ENCODE results near the gene ARRDC2. TPM values are rescaled to one million over a fixed set of nuclear protein-coding genes. Genes with fewer than 3 reads are reported as not detected.

The ARRDC2 gene
- total and polyA plus RNA-seq, 2 donors from 2014 or later = 20.8 to 68.4 TPM

DNA sequence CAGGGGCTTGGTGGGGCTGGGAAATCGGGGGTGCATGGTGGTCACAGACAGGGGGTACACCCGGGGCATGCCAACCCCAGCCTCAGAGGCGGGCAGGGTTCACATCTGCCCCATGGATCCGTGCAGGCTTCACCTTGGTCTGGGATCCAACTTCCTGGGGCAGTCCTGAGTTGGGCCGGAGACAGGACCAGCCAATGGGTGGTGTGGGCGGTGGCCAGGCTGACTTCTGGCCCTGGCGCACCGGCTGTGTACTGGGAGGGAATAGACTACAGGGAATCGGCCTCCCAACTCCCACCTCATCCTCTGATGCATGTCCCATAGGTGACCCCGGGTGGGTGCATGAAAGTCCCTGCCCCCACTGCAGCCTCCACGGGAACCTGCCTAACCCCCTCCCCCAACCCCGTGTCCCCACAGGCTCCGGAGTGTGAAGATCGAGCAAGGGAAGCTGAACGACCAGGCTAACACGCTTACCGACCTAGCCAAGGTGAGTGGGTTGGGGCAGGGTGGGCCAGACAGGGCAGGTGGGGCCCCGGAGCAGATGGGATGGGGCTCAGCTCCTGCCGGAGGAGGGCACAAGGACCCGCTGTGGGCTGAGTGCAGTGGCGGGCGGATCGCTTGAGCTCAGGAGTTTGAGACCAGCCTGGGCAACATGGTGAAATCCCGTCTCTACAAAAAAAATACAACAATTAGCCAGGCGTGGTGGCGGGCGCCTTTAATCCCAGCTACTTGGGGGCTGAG is 14.7 kb upstream of the ARRDC2 start:
- no peak for DNase-seq
- H3K4me1 ChIP-seq (ENCODE audit: control insufficient read depth in 2 of 3, insufficient read depth in 2 of 3, low read depth in 1 of 3, low read length in 3 of 3) = no peaks in the 10 kb centered on the region
- H3K4me3 ChIP-seq (ENCODE audit: low read length in 3 of 3) = no peak overlapping the region
- H3K9me3 ChIP-seq (ENCODE audit: control insufficient read depth in 2 of 3, insufficient read depth in 1 of 3, low read length in 3 of 3) = no peaks in the 10 kb centered on the region
- TF ChIP-seq CTCF (IDR thresholded peaks at IDR 0.05; ENCODE audit: borderline replicate concordance, extremely low read depth, insufficient read depth) = no peak
- FAIRE-seq = no peak
- H3K36me3 ChIP-seq (ENCODE audit: control insufficient read depth in 2 of 3, insufficient read depth in 3 of 3, low read length in 3 of 3) = no peaks in the 10 kb centered on the region
- H3K9ac ChIP-seq (ENCODE audit: low read length in 3 of 3) = no peak overlapping the region
- H3K27me3 ChIP-seq (ENCODE audit: control insufficient read depth, insufficient read depth, low read length) = no peaks in the 10 kb centered on the region
- H3K27ac ChIP-seq (ENCODE audit: low read depth in 2 of 2, low read length in 2 of 2) = no peak overlapping the region
- intact Hi-C loops (cut with DNase I) = loop anchor here (5.0 kb wide), 1 partner anchor 51 kb away; no protein-coding TSS in a partner anchor

DNA sequence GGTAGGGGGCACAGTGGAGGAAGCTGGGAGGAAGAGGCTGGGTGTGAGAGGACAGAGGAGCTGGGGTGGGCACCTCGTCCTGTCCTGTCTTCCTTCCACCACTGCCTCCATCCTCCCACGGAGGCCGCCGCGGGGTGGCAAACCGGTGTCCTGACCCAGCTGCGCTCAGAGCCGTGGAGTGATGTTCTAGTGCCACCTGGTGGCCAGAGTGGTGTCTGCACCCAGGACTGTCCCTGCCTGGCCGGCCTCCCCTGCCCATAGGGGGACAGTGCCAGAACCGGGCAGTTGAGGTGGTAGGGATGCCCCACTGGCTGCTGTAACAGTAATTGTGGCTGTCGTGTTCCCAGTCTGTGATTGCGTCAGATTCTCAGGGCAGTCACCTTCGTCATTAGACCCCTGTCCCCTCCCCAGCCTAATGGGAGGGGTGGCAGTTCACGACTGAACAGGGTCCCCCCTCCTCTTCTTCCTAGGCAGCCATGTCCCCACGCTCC is 11.1 kb upstream of the ARRDC2 start:
- Histone ChIP-seq H3K9me3 (ENCODE audit: control insufficient read depth in 2 of 3, insufficient read depth in 1 of 3, low read length in 3 of 3) (no peaks in the 10 kb centered on the region), H3K27ac (ENCODE audit: low read depth in 2 of 2, low read length in 2 of 2) (no peak overlapping the region), H3K9ac (ENCODE audit: low read length in 3 of 3) (no peak overlapping the region), H3K36me3 (ENCODE audit: control insufficient read depth in 2 of 3, insufficient read depth in 3 of 3, low read length in 3 of 3) (no peaks in the 10 kb centered on the region), H3K4me1 (ENCODE audit: control insufficient read depth in 2 of 3, insufficient read depth in 2 of 3, low read depth in 1 of 3, low read length in 3 of 3) (no peaks in the 10 kb centered on the region), H3K27me3 (ENCODE audit: control insufficient read depth, insufficient read depth, low read length) (no peaks in the 10 kb centered on the region), H3K4me3 (ENCODE audit: low read length in 3 of 3) (no peak overlapping the region)
- intact Hi-C loops (cut with DNase I) = no loop called here
- FAIRE-seq (no peak), DNase-seq (peak; percentile 83 to 93 (median 87))
- TF ChIP-seq CTCF (IDR thresholded peaks at IDR 0.05; ENCODE audit: borderline replicate concordance, extremely low read depth, insufficient read depth) = peak; percentile 99

GRCh38 chr19:17997969-17998826 is 9.8 kb upstream of the ARRDC2 start:
- FAIRE-seq (no peak), DNase-seq (peak in 1 of 5 donors; percentile 76)
- H3K9ac ChIP-seq (ENCODE audit: low read length in 3 of 3) = no peak overlapping the region
- H3K27ac ChIP-seq (ENCODE audit: low read depth in 2 of 2, low read length in 2 of 2) = no peak overlapping the region
- H3K9me3 ChIP-seq (ENCODE audit: control insufficient read depth in 2 of 3, insufficient read depth in 1 of 3, low read length in 3 of 3) = no peaks in the 10 kb centered on the region
- H3K27me3 ChIP-seq (ENCODE audit: control insufficient read depth, insufficient read depth, low read length) = no peaks in the 10 kb centered on the region
- no peaks in the 10 kb centered on the region for H3K36me3 ChIP-seq (ENCODE audit: control insufficient read depth in 2 of 3, insufficient read depth in 3 of 3, low read length in 3 of 3)
- H3K4me3 ChIP-seq (ENCODE audit: low read length in 3 of 3) = no peak overlapping the region
- intact Hi-C loops (cut with DNase I) = no loop called here
- TF ChIP-seq CTCF (IDR thresholded peaks at IDR 0.05; ENCODE audit: borderline replicate concordance, extremely low read depth, insufficient read depth) = no peak
- no peaks in the 10 kb centered on the region for H3K4me1 ChIP-seq (ENCODE audit: control insufficient read depth in 2 of 3, insufficient read depth in 2 of 3, low read depth in 1 of 3, low read length in 3 of 3)

Measured in kidney (tissue), 14 donors.